RWPE2 (cell line): Measurements from ENCODE around the gene COL15A1.
A peak's percentile ranks its signal among the peaks of the same experiment; 100 is the strongest.

Source experiments
- ATAC-seq: fragments of 200-7000 bp; cut with Tn5 transposase; 3 replicates; pipeline ENCODE4 v1.9.1; 2021; ENCODE audit warnings: low read depth
- DNase-seq: peaks from one replicate; pipeline ENCODE4 v3.0.0-alpha.2; 2020; ENCODE audit warnings: low spot score
- H3K27ac ChIP-seq: fragments of 450-650 bp; 2 replicates; pipeline ENCODE4 v1.5.1; 2017; ENCODE audit warnings: mild to moderate bottlenecking; ENCODE audit not compliant: poor library complexity, severe bottlenecking
- H3K27me3 ChIP-seq: fragments of 250-450 bp; sonication (Bioruptor Pico); 2 replicates; pipeline ENCODE4 v1.5.1; 2021; ENCODE audit warnings: mild to moderate bottlenecking, moderate library complexity; ENCODE audit not compliant: insufficient read depth, poor library complexity, severe bottlenecking
- H3K36me3 ChIP-seq: fragments of 250-450 bp; sonication (Bioruptor Pico); 2 replicates; pipeline ENCODE4 v1.5.1; 2020; ENCODE audit warnings: low read depth, mild to moderate bottlenecking, moderate library complexity
- H3K4me1 ChIP-seq: fragments of 250-450 bp; sonication (Bioruptor Pico); 2 replicates; pipeline ENCODE4 v1.5.1; 2021; ENCODE audit warnings: mild to moderate bottlenecking, moderate library complexity; ENCODE audit not compliant: insufficient read depth, poor library complexity, severe bottlenecking
- H3K4me3 ChIP-seq: fragments of 250-450 bp; sonication (Bioruptor Pico); 2 replicates; pipeline ENCODE4 v1.5.1; 2021; ENCODE audit warnings: mild to moderate bottlenecking, moderate library complexity; ENCODE audit not compliant: severe bottlenecking
- H3K9me3 ChIP-seq: fragments of 250-450 bp; sonication (Bioruptor Pico); 2 replicates; pipeline ENCODE4 v1.5.1; 2021; ENCODE audit warnings: mild to moderate bottlenecking, moderate library complexity; ENCODE audit not compliant: severe bottlenecking
- TF ChIP-seq, protein P1 (sequence below): fragments of 450-650 bp; IDR thresholded peaks from one replicate; pipeline ENCODE4 v1.5.1; 2017; ENCODE audit warnings: mild to moderate bottlenecking, moderate library complexity; ENCODE audit not compliant: poor library complexity, severe bottlenecking

COL15A1 gene

DNA sequence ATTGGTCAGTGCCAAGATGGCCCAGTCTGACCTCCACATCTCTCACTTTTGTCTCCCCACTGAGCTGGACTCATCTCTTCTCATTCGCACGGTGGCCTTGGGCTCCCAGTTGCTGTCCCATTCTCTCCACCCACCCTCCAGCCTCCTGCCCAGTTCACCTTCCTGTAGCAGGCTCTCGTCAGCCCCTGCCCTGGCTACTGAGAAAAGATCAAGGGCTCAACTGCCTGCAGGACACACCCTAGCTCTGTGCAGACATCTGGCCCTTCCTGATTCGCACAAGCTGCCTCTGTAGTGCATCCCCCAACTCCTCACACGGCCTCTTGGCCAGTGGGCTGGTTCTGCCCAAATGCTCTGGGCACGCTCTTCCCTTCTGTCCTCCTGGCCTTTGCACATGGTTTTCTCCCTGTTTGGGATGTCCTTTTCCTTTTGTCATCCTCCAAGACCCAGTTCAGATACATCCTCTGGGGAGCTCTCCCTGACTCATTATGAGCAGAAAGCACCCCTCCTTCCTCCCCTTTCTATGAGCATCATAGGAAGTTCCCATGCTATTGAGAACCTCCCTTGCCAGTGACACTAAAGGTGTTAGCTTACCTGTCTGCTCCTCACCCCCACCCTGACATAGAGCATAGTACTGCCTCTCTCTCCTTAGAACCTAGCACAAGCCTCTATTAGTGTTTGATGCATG is 82.7 kb downstream of the COL15A1 start:
- Histone ChIP-seq H3K36me3 (no peaks in the 10 kb centered on the region), H3K4me3 (no peak overlapping the region), H3K27me3 (no peaks in the 10 kb centered on the region), H3K4me1 (peaks cover 7% of the 10 kb centered on the region), H3K9me3 (no peaks in the 10 kb centered on the region), H3K27ac (no peak overlapping the region)
- DNase-seq (no peak), ATAC-seq (no peak)
- TF ChIP-seq, protein P1, sequence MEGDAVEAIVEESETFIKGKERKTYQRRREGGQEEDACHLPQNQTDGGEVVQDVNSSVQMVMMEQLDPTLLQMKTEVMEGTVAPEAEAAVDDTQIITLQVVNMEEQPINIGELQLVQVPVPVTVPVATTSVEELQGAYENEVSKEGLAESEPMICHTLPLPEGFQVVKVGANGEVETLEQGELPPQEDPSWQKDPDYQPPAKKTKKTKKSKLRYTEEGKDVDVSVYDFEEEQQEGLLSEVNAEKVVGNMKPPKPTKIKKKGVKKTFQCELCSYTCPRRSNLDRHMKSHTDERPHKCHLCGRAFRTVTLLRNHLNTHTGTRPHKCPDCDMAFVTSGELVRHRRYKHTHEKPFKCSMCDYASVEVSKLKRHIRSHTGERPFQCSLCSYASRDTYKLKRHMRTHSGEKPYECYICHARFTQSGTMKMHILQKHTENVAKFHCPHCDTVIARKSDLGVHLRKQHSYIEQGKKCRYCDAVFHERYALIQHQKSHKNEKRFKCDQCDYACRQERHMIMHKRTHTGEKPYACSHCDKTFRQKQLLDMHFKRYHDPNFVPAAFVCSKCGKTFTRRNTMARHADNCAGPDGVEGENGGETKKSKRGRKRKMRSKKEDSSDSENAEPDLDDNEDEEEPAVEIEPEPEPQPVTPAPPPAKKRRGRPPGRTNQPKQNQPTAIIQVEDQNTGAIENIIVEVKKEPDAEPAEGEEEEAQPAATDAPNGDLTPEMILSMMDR, result no peak

DNA sequence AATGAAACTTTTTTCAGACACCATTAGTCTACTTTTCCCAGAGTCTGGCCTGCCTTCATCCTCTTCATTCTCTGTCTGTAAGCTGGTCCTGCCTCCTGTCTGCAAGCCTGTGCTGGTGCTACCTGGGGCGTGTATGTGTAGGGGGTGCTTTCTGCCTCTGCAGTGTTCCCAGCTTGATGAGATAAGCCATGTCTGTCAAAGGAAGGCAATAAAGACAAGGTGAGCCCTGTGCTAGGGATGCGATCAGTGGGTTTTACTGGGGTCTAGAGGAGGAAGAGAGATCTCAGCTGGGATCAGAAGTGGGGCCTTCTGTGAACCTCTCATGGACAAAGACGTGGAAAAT is 83.2 kb downstream of the COL15A1 start:
- TF ChIP-seq, protein P1, result no peak
- peaks cover 7% of the 10 kb centered on the region for H3K4me1 ChIP-seq
- DNase-seq (no peak), ATAC-seq (no peak)
- no peaks in the 10 kb centered on the region for H3K36me3 ChIP-seq
- no peaks in the 10 kb centered on the region for H3K9me3 ChIP-seq
- H3K27ac ChIP-seq, result no peak overlapping the region
- no peaks in the 10 kb centered on the region for H3K27me3 ChIP-seq
- H3K4me3 ChIP-seq, result no peak overlapping the region

DNA sequence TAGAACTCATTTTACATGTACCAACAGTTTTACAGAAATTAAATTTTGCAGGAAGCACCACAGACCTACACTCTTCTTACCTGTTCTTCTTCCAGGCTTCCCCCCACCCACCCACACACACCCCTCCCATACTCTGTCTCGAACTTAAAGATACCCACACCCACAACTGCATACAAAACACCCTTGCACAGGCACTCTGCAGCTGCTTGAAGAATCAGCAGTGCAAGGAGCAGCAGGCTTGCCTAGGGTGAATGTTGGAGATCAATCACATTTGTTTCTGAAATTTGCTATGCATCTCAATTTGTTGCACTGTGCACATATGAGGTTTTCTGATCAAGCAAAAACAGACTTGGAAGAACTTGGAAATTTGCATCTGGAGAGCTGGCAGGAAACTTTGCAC is 83.7 kb downstream of the COL15A1 start:
- no peaks in the 10 kb centered on the region for H3K36me3 ChIP-seq
- no peak overlapping the region for H3K27ac ChIP-seq
- H3K9me3 ChIP-seq, result no peaks in the 10 kb centered on the region
- no peaks in the 10 kb centered on the region for H3K27me3 ChIP-seq
- ATAC-seq (no peak), DNase-seq (no peak)
- H3K4me1 ChIP-seq, result peaks cover 7% of the 10 kb centered on the region
- TF ChIP-seq, protein P1, result no peak
- no peak overlapping the region for H3K4me3 ChIP-seq

DNA sequence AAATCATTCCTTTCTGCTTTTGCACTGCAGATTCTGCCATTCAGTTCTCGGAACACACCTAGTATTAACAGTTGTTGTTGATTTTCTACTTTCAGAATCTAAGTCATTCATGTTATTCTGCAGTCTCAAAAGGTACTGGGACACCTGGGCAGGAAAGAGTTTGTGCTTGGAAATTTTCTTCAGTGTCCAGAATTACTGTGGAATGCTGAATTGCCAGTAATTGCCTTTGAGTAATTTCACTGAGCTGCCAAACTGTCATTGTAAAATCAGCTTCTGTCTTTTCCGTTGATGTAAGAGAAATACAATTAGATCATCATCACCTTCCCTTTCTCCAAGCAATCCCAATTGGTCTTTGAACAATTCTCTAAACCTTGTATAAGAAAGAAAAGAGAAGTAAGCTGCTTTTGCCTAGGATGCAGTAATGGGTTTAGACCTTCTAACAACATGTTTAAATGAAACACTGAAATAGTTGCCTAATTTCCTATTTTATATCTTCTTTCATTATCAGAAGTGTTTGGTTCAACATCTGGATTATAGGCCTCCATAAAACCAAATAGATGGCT is 85.5 kb downstream of the COL15A1 start:
- peaks cover 7% of the 10 kb centered on the region for H3K4me1 ChIP-seq
- peak overlapping the region; percentile 26 for H3K27ac ChIP-seq
- ATAC-seq, result no peak

DNA sequence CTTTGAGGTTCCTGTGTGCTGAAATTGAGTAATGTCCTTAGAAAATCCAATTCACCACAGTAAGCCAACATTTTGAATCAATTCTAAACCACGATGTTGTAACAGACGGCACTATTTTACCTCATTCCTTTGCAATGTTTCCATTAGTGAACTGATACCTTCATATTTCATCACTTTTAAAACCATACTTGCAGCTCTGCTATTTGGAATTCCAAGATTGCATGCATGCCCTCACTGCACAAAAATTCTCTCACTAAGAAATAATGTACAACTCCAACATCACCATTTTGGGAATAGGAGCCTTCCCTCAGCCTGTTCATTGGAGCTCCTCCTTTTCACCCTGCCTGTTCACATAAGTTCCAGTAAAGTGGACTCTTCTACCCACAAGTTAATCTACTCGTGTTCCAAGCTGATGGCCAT is 86.4 kb downstream of the COL15A1 start:
- peaks cover 7% of the 10 kb centered on the region for H3K4me1 ChIP-seq
- H3K9me3 ChIP-seq, result no peaks in the 10 kb centered on the region
- DNase-seq (no peak), ATAC-seq (peak; percentile 72)
- H3K4me3 ChIP-seq, result no peak overlapping the region
- H3K27ac ChIP-seq, result peak overlapping the region; percentile 26
- TF ChIP-seq, protein P1, result no peak
- H3K27me3 ChIP-seq, result no peaks in the 10 kb centered on the region
- no peaks in the 10 kb centered on the region for H3K36me3 ChIP-seq

More for the DNA sequence above, 85.5 kb downstream of the COL15A1 start:
- no peak overlapping the region for H3K4me3 ChIP-seq
- H3K36me3 ChIP-seq, result no peaks in the 10 kb centered on the region
- DNase-seq, result no peak
- H3K9me3 ChIP-seq, result no peaks in the 10 kb centered on the region
- TF ChIP-seq, protein P1, result no peak
- no peaks in the 10 kb centered on the region for H3K27me3 ChIP-seq
